NCI-H2227 treated with DMSO at 0.1 percent for 48 hours (cell line): Measurements from ENCODE around the gene C1orf53.
"Not testable (repeated sequence)": the region's sequence is repeated elsewhere in the genome, so short reads cannot be mapped to it uniquely, and the experiment has no call there.

Experiments used
- DNase-seq: peaks from one replicate; lab custom pipeline; 2025; lab: John Stamatoyannopoulos, UW

Gene C1orf53

DNA sequence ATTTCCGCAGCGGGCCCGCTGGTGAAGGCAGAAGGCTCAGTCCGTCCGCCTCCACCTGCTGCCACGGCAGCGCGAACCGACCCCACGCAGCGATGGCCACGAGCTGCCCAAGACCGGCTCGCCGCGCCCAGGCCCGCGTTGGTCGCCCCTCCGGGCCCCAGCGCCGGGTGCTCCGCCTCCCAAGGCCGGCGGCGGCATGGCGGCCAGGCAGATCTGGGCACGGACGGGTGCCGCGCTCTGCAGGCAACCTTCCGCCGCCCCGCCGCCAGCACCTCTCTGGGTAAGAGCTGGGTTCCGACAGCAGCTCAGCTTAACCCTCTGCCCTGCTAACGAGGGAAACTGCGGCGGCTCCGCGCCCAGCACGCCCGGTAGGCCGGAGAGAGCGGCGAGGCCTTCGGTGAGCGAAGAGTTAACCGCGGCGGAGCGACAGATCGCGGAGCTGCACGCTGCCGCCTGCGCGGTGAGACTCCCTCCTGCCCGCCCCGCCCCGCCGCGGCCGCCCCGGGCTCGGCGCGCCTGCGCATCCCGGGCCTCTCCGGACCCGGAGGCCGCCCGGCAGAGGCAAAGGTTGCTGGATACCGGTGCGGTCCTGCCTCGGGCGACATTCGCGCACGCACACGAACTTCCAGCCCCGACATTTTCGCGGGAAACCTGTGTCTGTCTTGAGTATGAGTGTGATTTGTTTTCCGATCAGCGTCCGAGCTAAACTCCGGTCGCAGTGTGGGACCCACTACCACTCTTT, at the start of gene C1orf53:
Gene C1orf53 (plus strand): TSS at position 177 of the 742 bp plus-strand sequence. CDS start 20 bp downstream, at position 197.
- DNase-seq: peak; percentile 82

DNA sequence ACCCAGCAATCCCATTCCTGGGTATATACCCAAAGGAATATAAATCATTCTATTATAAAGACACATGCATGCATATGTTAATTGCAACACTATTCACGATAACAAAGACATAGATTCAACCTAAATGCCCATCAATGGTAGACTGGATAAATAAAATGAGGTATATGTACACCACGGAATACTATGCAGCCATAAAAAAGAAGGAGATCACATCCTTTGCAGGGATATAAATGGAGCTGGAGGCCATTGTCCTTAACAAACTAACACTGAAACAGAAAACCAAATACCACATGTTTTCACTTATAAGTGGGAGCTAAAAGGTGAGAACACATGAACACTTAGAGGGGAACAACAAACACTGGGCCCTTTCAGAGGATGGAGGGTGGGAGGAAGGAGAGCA, 46.7 kb upstream of the C1orf53 start:
- DNase-seq: not testable (repeated sequence)

DNA sequence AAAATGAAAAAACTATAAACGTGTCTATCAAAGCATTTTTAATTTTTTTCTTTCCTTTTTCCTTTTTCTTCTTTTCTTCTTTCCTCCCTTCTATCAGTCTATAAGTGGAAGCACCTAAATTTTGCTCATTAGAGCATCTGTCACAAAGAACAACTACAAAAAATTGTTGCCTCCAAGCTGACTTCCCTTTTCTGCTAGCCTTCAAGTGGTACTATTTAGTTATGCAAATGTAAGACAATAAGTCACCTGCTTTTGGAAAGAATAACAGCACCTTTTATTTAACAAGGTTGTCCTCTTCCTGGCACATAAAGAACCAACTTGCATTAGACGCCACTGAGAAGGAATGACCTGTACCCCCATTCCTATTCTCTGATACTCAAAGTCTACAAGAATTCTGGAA, 45.0 kb upstream of the C1orf53 start:
- DNase-seq: no peak

DNA sequence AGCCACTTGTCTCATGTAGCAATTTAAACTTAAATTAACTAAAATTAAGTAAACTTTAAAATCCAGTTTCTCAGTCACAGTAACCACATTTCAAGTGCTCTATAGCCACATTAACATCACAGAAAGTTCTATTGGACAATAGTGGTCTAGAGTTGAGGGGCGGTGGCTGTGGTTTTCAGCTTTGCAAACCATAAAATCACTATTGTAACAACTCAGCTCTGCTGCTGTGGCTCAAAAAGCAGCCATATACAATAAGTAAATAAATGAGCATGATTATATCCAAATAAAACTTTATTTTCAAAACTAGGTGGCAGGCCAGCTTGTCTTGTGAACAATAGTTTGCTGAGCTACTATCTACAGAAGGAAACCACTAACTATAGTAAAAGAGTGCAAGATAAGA, 43.4 kb upstream of the C1orf53 start:
- DNase-seq: no peak

DNA sequence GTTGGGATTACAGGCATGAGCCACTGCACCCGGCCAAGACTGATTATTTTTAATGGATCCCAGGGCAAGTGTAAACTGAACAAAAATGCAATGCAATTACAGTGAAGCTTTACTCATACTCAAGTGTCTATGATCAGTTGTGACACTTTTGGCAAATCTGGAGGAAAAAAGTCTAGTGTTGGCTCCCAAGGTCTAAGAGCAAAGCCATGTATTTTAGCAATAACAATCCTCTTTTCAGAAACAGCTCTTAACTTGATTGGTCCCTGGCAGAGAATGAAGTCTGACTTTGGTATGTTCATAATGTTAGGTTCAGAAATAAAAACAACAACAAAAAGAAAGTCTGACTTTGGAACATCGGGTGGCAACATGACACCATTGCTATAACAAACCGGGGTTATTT, 40.2 kb upstream of the C1orf53 start:
- peak; percentile 41 for DNase-seq

DNA sequence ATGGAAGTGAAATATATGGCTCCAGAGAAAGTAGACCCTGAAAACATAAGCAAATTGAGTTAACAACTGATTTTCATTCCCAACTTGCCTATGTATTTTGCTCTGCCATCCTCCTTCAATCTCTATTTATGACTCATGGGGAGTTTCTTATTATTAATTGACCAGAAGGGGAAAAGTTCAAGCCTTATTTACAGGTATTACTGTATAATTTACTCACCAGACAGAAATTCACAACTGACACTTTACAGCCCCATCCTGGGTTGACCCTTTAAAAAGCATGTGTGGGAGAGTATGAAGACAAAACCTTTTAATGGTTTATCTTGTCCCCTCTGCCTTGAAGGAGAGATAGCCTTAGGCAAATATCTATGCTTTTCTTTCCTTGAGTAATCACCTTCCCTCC, 39.8 kb upstream of the C1orf53 start:
- DNase-seq: peak; percentile 26

DNA sequence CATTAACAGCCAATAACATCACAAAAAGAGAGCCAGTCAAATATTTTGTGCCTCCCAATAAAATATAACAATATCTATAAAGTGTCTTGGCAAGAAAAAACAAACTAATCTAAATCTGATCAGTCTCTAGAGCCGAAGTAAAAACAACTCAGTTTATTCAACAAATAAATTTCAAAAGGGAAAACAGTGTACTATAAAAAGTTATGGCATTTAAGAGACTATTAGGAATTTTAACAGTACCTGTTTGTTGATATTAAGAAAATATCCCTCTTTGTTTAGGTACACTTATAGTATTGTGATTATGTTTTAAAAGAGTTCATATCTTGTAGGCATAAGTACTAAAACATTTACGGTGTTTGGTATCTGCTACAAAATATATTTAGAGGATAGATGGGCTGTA, 36.6 kb upstream of the C1orf53 start:
- no peak for DNase-seq

DNA sequence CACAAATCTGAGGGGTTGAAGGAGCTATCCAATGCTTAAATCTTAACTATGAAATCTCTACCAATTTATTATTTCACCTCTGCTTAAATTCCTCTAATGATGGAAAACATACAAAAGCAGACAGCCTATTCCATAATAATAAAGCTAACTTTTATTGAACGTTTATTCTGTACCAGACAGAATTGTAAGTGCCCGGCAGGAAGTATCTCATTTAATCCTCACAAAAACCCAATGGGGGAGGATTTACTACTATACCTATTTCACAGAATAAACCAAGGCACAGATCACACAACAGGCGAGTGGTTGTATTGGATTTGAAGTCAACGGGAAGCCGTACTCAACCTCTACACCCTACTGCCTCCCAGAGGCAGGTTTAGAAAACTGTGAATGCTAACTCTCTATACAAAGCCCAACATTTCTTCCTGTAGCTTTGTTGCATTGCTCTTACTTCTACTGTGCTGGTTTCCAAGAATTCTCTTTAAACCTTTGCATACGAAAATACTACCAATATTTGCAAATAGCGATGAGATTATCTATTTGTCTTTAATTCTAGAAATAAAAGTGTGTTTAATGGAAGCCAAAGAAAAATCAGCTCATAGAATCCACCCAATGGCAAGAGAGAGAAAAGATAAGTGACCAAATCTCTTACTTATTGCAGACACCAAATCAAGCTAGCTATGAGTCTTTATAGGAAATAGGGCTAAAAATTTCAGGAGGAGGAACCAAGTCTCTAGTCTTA, 33.5 kb upstream of the C1orf53 start:
- peak; percentile 61 for DNase-seq

DNA sequence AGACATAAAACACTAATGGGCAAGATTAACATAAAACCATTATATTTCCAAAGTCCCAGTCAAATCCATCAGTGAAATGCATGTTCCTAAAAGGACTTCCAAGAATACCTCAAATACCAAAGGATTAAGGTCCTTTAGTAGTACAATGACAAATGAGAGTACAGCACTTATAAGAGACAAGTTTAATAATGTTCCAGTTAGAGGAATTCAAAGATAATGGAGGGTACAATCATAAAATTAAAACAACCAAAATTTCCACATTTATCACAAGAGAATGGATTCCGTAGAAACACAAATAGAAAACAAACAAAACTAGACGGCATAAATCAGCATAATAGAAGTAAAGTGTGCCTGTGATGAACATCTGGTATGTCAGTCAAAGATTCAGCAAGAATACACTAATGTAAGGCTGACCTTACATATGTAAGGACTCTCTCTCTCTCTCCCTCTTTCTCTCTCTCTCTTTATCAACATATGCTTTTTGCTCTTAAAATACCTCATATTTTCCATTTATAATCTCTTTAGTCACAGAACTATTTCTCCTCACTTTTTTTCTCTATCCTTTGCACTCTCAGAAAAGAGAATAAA, 32.8 kb upstream of the C1orf53 start:
- no peak for DNase-seq

DNA sequence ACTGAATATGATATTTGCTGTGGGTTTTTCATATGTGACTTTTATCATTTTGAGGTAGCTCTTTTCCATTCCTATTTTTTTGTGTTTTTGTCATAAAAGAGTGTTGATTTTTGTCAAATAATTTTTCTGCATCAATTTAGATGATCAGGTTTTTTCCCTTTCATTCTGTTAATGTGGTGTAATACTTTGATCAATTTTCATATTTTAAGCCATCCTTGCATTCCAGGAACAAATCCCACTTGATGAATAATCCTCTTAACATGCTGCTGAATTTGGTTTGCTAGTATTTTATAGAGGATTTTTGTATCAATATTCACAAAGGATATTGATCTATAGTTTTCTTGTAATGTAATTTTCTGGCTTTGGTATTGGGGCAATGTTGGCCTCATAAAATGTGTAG, 25.5 kb upstream of the C1orf53 start:
- no peak for DNase-seq

DNA sequence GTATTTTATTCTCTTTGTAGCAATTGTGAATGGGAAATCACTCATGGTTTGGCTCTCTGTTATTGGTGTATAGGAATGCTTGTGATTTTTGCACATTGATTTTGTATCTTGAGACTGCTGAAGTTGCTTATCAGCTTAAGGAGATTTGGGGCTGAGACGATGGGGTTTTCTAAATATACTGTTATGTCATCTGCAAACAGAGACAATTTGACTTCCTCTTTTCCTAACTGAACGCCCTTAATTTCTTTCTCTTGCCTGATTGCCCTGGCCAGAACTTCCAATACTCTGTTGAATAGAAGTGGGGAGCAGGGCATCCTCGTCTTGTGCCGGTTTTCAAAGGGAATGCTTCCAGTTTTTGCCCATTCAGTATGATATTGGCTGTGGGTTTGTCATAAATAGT, 22.0 kb upstream of the C1orf53 start:
- DNase-seq: not testable (repeated sequence)

DNA sequence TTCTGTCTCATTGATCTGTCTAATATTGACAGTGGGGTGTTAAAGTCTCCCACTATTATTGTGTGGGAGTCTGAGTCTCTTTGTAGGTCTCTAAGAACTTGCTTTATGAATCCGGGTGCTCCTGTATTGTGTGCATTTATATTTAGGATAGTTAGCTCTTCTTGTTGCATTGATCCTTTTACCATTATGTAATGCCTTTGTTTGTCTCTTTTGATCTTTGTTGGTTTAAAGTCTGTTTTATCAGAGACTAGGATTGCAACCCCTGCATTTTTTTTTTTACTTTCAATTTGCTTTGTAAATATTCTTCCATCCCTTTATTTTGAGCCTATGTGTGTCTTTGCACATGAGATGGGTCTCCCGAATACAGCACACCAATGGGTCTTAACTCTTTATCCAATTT, 20.2 kb upstream of the C1orf53 start:
- DNase-seq: not testable (repeated sequence)

DNA sequence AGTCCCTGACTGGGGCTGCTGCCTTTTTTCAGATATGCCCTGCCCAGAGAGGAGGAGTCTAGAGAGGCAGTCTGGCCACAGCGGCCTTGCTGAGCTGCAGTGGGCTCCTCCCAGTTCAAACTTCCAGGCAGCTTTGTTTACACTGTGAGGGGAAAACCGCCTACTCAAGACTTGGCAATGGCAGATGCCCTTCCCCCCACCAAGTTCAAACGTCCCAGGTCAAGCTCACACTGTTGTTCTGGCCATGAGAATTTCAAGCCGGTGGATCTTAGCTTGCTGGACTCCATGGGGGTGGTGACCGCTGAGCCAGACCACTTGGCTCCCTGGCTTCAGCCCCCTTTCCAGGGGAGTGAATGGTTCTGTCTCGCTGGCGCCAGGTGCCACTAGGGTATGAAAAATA, 18.3 kb upstream of the C1orf53 start:
- no peak for DNase-seq

DNA sequence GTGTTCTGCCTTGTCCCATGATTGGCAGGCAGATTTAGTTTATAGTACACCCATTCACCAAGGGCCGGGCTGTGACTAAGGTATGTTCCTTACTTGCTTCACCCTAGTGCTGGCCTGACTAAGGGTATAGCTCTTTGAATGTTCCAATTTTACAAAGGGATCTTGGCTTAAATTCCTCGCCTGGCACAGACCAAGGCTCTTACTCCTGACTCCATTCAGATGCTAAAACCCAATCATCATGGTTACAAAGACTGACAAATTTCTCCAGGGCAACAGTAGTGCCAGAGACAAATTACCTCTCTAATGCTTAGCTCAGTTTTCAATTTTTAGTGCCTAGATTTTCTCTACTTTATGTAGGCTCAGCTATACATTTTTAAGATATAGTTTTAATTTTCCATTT, 11.5 kb upstream of the C1orf53 start:
- DNase-seq: no peak

DNA sequence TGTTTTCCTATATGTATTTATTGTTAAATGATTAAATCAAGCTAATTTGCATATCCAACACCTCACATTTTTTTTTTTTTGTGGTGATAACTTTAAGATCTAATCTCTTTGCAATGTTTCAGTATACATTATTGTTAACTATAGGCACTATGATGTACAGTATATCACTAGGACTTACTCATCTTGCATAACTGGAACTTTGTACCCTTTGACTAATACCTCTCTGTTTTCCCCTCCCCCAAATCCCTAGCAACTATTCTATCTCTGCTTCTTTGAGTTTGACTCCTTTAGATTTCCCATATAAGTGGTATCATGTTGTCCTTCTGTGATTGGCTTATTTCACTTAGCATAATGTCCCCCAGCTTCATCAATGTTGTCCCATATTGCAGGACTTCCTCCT, 9.7 kb upstream of the C1orf53 start:
- DNase-seq: no peak

DNA sequence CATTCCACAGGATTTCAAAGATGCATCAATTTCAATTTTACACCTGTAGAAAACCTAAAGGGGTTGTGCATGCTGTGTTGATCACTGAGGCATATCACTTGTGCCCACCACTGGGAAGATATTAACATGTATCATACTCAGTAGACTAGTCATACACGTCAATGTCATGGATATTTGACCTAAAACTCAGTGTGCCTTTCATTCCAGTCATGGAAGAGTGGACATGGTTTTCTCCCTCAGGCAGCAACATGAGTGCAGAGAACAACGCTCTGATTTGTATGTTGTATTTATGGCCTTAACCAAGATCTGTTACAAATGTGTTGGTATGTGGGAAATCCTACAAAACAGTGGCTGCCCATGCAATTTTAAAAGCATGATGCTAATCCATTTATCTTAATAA, 6.1 kb upstream of the C1orf53 start:
- DNase-seq: no peak

DNA sequence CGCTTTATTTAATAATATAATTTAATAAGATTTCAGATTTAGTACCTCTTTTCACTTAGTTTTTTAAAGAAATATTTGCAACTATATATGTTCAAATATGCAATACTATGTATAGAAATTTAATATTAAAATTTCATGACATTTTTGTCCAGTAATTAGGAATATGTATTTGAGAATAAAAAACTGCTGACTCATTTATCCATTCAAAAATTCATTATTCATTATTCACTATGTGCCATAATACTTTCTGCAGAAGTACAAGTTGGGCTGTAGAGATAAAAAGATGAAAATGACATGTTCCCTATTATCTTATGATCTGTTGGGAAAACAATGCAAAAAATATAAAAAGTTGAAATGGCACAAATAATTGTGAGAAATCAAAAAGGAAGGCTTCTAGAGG, 3.4 kb upstream of the C1orf53 start:
- DNase-seq: no peak

DNA sequence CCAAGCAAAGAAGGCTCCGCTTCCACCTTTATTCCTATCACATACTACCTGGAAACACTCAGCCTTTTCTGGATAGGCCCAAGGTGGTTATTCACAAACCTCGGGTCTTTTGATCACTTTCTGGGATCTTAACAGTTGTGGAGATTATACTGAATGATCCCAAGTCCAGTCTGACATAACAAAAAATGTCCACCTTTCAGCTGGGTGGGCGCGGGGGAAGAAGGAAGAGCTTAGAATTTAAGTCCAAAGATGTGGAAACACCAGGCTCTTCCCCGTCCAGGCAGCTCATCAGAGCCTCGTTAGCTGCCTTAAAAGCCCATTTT, 338 bp upstream of the C1orf53 start:
- peak; percentile 75 for DNase-seq

DNA sequence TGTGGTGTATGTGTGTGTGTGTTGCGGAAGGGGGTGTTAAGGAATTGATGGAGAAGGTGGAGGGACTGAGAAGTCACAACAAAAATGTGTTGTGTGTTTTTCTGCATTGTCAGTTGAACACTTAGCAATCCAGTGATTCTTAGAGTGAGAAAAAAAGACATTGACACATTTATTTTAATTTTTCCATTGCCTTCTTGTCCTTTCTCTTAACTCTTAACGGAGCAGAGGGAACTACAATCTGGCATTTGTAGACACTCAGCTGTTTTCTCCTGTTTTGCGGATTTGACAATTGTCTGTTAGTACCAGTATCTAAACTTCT, 725 bp downstream of the C1orf53 start:
- DNase-seq: no peak

DNA sequence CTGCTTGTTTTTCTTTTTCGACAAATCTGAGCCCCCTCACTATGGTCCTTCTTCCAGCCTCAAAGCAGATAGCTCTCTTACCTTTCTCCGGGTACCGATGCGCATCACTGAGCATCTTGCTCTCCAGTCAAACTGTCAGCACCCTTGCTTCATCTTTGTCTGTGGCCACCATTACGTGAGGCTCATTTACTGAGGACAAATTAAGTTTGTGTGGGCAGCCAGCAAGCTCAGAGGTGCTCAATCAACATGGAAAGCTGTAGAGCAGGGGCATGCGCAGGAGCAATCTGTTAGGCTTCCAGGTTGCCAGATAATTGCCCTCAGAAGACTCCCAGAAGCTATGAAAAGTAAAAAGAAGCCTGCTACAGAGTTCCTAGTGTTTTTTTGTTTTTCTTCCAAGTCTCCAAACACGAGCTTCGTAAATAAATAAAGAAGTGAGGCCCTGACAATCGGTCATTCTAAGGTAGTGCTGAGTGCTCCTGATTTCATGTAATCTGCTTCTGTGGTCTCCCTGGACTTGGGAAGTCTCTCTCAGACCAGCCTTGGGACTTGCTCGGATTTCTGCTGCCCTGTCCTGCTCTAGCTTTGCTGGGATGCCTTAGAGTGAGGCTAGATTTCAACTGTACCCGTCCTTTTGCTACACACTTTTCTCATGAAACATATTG, 1.8 kb downstream of the C1orf53 start:
- DNase-seq: no peak

DNA sequence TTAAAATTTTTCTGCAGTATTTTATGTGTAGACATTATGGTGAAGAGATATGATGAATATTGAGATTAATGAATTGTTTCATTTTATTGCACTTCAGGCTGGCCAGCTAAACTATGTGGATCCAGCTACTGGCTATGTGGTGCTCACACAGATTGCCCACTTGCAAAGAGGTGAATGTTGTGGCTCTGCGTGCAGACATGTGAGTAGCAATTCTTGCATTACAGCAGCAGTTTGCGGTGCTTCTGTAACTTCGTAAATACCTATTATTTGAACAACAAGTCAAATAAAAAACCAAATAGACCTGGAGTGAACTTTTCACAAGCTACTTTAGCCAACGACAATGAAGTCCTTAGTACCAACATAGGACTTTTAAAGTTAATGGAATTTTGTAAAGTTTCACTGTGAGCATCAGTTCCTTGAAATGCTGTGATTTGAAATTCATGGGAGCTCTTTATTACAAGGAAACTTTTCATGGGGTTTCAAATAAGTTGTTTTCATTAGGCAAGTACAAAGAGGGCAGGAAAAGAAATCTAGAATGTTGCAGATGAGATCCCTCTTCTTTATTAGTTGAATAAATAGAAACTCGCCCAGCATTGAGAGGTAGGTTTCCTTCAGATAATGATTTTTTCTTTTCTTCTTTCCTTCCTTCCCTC, 3.4 kb downstream of the C1orf53 start:
- DNase-seq: no peak

DNA sequence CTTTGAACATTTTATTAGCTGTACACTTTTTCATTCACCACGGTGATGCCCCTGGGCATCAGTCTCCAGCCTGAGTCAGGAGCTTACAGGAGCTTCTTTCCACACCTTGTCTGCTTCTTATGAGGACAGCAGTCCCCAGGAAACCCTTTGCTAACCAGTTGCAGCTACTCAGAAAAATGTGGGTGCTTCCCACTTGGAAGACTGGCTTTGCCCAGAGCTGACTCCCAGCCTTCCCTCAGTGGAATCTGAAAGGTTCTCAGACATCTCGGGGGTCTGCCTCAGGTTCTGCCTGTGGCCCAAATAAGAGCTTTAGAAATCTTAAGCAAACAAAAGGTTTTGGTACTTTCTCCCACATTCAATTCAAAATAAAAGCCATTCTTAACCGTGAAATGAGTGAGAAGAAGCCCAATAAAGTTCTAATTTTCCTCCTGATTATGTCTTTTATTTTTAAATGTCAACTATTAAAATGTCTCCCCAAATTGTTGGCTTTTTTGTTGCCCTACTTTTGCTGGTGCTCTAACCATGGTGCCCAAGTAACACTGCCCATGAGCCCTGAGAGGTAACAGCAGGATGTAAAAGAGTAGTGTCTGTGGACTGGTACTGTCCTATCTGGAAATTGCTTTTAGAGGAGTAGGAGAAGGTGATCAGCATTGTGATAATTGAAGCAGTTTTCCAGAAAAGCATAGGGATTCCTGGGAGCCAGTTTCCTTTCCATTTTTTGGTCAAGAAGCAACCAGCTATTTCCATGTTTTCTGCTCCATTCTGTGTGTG, 5.6 kb downstream of the C1orf53 start:
- DNase-seq: no peak
